Fibroblast of skin of left quadriceps (primary cell): ENCODE data around the gene COX5B.
"Not testable (repeated sequence)": the region's sequence is repeated elsewhere in the genome, so short reads cannot be mapped to it uniquely, and the experiment has no call there.

Source experiments
- DNase-seq, 2 experiments: peaks; one replicate each; pipeline ENCODE4 v3.0.0-alpha.2; 2013; ENCODE audit warnings: low read depth in 2 of 2

The COX5B gene

GRCh38 chr2:97654309-97654708, 8.4 kb downstream of the COX5B start:
- no peak for DNase-seq

- no peak for DNase-seq
These were observed 8.9 kb downstream of the COX5B start for GRCh38 chr2:97654791-97655190.

- DNase-seq = no peak
These were observed 10.4 kb downstream of the COX5B start for GRCh38 chr2:97656129-97656755.

DNA sequence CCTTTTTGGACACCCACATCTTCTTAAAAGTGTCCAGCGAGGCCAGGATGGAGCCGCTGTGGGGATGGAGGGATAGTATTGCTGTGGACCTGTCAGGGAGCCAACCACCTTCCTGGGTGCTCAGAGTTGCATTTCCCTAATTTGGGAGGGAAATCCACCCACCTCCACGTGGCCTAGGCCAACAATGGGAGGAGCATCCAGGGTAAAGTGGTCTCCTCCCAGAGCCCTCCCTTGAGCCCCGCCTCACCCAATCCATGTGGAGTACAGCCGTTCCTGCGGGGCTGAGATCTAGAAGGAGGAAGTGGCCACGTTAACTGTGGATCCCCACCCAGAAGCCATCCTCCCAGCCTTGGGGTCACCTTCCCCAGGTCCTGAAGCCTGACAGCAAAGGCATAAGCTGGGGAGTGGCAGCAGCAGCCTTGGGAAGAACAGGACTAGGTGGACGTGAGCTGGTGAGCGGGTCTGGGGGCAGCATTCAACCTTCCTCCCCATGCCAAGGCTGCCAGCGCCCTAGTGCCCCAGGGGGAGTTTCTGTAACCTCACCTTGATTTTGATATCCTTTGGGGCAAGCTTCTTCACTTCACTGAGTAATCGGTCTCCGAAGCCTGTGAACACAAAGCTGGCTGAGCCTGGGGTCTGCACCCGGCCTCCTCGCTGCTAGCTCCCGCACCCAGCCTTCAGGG, 11.2 kb downstream of the COX5B start:
- no peak for DNase-seq

DNA sequence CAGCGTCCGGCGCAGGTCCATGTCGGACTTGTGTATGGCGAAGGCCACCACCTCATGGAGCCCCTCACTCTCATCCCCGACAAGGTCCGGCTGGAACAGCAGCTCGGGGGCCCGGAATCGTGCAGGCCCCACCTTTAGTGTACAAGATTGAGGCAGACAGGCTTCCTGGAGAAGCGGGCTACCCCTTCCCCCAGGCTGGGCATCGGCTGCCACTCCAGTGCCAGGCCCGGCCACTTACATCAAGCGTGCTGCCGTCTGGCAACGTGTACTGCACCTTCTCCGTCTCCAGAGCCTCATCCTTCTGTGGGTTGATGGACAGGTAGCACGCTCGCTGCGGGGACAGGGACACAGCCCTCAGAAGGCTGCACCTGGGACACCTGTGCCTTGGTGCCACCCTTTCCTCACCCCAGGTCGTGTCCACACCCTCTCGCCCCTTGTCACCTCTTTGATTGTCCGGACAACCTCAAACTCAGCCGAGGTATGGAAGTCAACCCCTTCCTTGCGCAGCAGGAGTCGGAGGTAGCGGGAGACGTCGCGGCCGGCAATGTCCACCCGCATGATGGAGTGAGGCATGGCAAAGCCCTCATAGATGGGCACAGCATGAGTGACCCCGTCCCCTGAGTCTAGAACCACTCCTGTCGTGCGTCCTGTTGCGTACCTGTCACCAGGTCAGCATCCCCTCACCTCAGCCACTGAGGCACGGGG, 12.3 kb downstream of the COX5B start:
- no peak for DNase-seq

DNA sequence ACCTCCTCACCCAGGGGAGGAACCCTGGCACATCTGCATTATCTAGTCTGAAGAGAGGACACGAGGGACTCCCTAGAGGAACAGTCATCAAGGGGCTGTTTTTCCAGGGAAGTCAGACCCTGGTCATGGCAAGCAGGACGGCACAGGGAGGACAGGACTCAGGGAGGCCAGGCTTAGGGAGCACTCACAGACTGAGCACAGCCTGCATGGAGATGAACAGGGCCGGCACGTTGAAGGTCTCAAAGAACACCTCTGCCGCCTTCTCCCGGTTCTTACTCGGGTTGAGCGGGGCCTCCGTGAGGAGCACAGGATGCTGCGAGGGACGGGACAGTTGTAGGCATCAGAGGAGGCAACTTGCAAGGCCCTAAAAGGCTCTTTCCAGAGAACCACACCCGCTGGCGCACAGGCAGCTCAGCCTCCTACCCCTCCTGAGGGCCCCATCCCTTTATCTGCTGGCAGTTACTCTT, 12.9 kb downstream of the COX5B start:
- DNase-seq = no peak

- no peak for DNase-seq
These were observed 13.6 kb downstream of the COX5B start for GRCh38 chr2:97659256-97660043.

DNA sequence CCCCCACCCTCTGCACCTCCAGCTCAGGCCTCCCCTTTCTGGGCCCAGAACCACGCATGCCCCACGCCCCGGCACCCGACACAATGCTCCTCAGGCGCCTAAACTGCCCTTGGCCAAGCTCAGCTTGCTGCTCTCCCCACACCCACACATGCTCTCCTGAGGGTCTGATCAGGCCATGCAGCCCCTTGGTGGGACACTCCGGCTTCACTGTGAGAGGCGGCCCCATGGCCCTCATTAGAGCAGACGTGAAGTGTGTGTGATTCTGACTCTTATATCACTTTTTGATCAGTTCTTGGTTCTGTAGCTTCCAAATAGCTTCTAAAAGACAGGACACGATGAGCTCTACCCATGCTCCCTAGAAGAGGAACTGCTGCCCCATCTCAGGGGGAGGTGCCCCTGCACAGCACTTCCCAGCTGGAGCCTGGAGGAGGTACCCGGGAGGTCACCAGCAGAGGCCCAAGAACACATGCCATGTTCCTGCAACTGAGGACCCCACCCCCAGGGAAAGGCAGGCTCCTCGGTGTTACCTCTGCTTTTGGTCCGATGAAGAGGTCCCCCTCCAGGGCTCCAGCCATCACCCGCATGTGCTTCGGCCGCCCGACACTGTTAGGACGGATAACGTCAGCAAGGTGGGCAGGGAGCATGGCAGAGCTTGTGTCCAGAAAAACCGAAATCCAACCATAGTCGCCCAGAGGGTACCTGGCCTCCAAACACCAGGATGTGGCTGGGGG, 14.3 kb downstream of the COX5B start:
- no peak for DNase-seq

DNA sequence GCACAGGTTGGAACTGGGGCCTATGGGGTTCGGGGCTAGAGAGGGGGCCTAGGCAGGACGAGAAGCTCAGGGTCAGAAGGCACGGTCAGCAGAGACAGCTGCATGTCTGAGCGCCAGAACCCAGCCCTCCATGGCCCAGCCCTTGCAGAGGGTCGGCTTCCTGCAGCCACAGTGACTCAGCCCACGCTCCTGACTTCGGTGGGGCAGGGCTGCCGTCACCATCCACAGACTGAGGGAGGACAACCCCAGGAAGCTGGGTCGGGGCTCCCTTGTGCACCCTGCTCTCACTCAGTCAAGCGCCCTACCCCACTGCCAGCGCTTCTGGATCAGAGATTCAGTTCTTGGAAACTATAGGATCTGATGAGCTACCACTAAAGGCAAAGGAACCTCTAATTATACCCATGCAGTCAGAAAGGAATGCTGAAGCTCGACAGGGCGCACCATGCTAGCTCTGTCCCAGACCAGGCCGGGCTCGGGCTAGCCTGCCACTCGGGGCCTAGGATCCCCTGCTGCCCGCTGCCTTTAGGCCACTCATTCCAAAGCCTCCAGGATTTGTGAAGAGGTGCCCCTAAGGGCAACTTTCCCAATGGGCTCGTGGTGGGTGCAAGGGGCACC, 15.0 kb downstream of the COX5B start:
- DNase-seq = no peak

- no peak for DNase-seq
These were observed 16.1 kb downstream of the COX5B start for GRCh38 chr2:97661927-97662326.

GRCh38 chr2:97662386-97662894, 16.6 kb downstream of the COX5B start:
- DNase-seq = no peak

GRCh38 chr2:97662895-97663625, 17.2 kb downstream of the COX5B start:
- peak; percentile 46 to 56 for DNase-seq

DNA sequence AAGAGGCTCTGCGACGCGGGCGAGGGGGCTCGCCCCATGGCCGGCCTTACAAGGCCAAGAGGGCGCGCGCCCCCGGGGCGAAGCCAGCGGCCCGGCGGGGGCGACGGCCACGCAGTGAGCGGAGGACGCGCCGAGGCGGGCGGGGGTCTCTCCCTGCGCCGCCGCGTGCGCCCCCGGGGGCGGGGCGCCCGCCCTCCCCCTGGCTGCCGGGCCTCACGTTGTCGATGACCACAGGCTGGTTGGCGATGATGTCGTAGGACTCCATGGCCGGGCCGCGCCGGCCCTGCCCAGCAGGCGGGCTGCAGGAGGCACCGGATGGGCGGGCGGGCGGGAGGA, 17.7 kb downstream of the COX5B start:
- DNase-seq = no peak

DNA sequence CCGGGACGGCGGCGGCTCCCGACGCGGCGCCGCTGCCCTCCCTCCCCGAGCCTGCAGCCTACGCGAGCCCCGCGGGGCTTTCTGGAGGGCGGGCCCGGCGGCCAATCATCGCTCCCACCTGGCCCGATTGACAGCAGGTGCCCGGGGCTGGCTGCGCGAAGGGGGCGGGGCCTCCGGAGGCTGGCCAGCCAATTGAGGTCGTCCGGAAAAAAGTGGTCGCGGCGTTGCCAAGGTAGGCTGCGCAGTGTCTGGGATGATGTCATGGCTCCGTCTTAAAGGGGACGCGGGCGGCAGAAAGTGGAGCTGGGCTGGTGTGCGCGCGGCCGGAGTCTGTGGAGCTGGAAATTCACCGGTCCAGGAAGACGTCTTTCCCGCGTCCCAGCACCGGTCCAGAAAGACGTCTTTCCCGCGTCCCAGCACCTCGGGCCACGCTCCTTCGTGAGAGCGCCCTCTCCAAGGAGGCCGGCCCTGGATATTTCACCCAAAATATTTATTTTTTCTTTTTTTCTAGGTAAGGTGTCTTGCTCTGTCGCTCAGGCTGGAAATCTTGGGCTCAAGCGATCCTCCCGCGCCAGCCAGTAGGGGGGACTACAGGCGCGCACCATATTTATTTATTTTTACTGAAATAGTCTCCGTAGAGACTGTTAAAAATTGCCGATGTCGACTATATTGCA, 18.2 kb downstream of the COX5B start, which contains the start of gene ACTR1B:
ACTR1B (minus strand) TSS at position 83 of the 674 bp plus-strand sequence. CDS start 154 bp downstream, outside the sequence.
- peak; percentile 94 to 95 for DNase-seq

DNA sequence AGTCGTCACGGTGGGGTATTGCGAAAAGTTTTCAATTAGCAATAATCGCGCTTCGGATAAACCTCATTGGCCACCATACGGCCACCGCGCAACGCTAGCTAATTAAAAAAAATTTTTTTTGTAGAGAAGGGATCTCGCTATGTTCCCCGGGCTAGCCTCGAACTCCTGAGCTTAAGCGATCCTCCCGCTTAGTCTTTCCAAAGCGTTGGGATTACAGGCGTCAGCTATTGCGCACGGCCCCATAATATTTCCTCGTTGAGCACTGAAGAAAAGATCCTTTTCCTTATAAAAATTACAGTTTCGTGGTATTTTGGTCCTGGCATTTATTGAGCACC, 18.7 kb downstream of the COX5B start:
- no peak for DNase-seq

DNA sequence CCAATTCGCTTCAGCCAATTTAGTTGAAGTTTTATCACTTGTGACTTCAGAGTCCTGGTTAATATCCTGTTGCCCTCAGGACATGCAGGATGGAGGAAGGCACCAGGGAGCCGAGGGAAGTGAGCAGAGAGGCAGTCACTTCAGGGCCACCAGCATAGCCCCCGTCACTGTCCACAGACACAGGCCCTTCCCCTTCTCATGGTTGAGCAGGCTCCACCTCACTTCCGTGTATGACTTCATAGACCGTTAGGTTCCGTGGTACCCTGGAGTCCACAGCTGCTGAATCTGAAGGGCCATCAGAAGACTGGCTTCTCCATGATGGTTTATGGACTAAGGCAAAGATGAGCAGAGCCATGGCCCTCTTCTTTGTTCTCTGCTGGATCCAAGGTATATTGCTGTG, 23.6 kb downstream of the COX5B start, which contains the start of gene C2orf92:
C2orf92 (plus strand) TSS at position 266 of the 400 bp plus-strand sequence; CDS start at position 342, 76 bp downstream.
- DNase-seq = no peak

GRCh38 chr2:97670471-97670870, 24.6 kb downstream of the COX5B start:
- DNase-seq = no peak

DNA sequence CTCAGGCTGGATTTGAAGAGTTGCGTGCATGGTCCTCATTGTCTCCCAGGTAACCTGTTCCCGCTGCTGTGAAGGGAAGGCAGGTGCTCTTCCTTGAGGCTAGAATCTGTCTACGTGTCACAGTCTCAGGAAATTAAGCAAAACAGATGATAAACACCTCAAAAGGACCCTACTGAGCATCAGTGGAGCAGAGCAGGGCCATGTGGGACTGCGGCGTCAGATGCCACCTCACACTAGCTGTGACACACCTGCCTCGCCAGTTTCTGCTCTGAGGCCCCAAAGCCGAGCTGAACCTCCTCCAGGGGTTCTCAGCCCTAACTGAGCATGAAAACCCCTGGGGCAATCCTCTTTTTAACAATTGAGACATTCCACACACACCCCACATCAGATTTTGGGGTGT, 25.7 kb downstream of the COX5B start:
- DNase-seq = no peak

DNA sequence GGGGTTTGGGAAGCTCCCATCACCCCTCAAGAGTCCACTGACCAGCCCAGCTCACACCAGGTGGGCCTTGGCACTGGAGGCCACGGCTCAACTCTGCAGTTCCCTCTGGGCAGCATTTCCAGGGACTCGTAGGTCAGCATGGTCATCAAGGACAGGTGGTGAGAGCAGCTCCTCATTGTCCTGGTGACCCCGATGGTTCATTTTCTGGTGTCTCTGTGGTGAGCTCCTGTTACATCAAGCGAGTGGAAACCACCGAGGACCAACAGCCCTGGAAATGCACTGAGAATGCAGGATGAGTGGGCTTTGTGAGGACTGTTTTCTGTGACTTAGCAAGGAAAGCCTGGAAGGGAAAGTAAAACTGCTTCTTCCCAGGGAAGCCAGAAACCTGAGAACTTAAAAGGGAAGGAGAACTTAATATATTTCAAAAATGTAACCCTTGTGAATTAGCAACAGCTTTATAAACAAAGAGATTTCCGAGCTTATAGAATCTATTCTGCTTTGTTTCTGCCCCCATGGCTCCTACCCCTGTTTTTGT, 26.8 kb downstream of the COX5B start:
- not testable (repeated sequence) for DNase-seq
